LNCaP clone FGC (cell line): Measurements from ENCODE around the gene VPS33A.

Source experiments
- DNase-seq: peaks from one replicate; pipeline ENCODE4 v3.0.0-alpha.2; 2011; ENCODE audit warnings: low read depth
- H3K4me3 ChIP-seq: 2 replicates; pipeline ENCODE4 v1.5.1; 2011; ENCODE audit warnings: mild to moderate bottlenecking, low read depth, low read length, control low read depth
- TF ChIP-seq, protein P1 (sequence below): IDR thresholded peaks from 2 replicates; pipeline ENCODE4 v1.5.1; 2012; ENCODE audit warnings: mild to moderate bottlenecking; ENCODE audit not compliant: control insufficient read depth, insufficient read depth; ENCODE audit errors: extremely low read depth

Gene VPS33A

DNA sequence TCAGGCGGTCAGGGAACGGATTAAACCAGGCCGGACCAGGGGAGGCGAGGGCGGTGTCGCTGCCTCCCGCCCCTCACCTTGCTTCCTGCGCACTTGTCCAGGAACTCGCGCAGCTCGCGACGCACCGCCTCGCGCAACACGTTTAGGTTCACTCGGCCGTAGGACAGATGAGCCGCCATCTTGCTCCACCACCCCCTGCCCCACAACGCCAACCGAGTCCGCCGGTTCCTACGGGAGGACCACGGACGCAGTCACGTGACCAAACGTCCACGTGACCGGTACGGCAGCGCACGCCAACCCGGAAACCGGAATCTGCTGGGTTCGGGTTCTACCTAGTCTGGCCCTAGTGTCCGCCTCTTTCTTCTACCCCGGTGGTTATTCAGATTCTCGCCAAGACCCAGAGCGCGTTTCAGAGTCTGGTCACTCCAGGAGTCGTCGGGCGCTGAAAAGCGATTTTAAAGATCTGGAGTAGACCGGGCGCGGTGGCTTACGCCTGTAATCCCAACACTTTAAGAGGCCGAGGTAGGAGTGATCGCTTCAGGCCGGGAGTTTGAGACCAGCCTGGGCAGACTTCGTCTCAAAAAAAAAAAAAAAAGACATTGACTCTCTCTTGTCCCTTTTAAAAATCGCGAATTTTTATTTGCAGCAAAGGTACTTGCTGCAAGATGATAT lies at the start of gene VPS33A:
Gene VPS33A (minus strand): TSS at position 265 of the 672 bp plus-strand sequence. CDS start 86 bp downstream, at position 179.
- TF ChIP-seq, protein P1, sequence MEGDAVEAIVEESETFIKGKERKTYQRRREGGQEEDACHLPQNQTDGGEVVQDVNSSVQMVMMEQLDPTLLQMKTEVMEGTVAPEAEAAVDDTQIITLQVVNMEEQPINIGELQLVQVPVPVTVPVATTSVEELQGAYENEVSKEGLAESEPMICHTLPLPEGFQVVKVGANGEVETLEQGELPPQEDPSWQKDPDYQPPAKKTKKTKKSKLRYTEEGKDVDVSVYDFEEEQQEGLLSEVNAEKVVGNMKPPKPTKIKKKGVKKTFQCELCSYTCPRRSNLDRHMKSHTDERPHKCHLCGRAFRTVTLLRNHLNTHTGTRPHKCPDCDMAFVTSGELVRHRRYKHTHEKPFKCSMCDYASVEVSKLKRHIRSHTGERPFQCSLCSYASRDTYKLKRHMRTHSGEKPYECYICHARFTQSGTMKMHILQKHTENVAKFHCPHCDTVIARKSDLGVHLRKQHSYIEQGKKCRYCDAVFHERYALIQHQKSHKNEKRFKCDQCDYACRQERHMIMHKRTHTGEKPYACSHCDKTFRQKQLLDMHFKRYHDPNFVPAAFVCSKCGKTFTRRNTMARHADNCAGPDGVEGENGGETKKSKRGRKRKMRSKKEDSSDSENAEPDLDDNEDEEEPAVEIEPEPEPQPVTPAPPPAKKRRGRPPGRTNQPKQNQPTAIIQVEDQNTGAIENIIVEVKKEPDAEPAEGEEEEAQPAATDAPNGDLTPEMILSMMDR: no peak
- H3K4me3 ChIP-seq: peak within 1 kb of the TSS; percentile 77
- DNase-seq: peak; percentile 96

DNA sequence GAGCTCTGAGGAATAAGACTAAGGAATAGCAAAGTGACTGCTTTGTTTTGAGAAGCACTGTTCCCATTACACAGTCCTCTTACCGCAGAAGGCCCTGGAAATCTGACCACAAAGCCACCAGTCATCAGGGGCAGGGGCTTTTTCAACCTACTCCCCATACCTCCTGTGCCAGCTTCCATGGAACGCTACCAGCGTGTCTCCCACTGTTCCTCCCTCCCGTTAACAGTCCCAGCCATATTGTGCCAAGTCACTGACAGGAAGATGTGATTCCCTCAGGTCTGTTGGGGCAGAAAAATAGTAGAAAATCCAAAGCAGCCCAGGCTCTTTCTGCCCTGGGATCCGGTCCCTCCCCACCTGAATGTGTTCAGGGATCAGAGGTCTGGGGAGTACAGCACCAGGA lies 46.6 kb upstream of the VPS33A start:
- DNase-seq: no peak
- H3K4me3 ChIP-seq: no peak overlapping the region
- TF ChIP-seq, protein P1: no peak

DNA sequence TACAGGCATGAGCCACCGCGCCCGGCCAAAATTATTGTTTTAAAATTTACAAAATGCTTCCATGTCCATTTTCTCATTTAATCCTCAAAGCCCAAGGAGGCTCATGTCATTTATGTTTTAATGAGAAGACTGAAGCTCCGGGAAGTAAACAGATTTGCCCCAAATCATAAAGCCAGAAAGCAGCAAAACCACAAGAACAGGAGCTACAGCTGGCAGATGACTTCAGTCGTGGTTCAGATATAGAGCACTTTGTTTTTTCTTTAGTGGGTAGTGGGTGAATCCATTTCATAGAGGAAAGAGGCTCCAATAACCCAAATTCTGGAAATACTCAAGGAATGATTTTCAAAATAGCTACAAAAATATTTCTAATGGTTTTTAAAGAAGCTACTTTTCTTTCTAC lies 45.4 kb upstream of the VPS33A start:
- DNase-seq: no peak
- TF ChIP-seq, protein P1: no peak
- no peak overlapping the region for H3K4me3 ChIP-seq

DNA sequence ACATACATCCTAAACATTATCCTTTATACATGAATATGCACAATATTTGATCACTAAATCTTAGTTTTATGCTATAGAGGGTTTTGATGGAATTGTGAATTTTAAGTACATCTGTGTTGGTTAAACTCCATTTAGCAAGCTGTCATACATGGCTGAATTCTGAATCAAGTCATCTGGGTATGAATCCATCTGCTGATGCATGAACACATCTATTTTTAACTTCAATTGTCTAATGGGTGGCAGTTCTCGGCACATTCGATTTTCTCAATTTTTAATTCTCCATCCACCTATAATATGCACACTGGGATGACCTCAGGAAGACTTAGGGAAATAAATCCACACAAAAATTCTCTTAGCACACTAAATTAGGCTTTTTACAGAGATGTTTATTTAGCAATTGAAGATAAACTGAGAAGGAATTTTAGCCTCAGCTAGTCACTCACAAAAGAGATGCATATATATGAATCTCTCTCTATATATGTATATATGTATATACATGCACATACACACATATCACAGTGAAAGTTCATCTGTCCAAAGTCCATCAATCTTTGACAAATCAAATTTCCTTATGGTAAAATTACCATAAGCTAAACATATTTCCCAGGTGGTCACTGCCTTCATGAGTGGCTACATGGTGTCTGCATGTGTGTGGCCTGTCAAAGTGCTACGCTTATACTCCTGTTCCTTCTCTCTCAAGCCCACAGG lies 44.5 kb upstream of the VPS33A start:
- TF ChIP-seq, protein P1: no peak
- DNase-seq: no peak
- no peak overlapping the region for H3K4me3 ChIP-seq

DNA sequence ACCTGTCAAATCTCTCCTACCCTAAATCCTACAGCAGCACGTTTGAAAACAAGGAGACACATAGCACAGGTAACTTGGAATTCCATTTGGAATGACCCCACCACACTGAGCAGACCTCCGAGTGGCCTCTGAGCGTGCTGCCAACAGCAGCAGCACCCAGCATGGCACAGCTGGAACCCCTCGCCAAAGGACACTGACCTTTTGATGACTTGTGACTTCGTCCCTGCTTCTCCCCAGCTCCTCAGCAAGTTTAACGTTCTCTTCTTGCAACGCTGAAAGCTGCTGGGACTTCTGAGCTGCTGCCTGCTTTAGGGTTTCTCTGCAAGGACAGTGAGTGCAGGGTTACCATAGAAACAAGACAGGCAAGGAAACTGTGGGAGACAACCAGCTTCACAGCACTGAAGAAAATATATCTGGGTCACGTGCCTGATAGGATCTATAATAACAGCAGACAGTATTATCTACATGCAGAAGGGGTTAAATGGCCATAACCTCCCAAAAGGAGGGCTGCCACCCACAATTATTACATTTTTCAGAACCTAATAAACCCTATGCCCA lies 43.3 kb upstream of the VPS33A start:
- no peak for DNase-seq
- no peak overlapping the region for H3K4me3 ChIP-seq
- TF ChIP-seq, protein P1: no peak

DNA sequence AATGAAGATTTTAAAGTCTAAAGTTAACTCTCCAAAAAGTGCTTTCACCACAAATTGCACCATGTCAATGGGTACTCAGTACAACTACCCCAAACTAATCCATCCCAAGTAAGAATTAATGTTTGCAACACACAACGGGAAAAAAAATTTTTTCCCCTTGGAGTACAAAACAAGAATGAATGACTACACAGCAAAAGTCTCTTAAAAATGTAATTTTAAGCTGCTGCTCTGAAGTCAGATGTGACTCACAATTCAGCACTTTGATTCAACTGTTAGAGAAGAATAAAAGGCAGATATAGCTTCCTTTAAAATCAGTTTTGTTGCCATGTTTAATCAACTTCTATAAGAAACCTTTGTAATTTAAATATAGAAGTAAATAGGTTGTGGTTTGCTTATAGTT lies 42.5 kb upstream of the VPS33A start:
- no peak for DNase-seq
- TF ChIP-seq, protein P1: no peak
- H3K4me3 ChIP-seq: no peak overlapping the region
